ENCODE data around the gene REX1BD.

Gene REX1BD

GRCh38 chr19:18610556-18611326 lies 22.1 kb downstream of the REX1BD start:
- no peak for TF ChIP-seq ZNF274 (IDR thresholded peaks at IDR 0.05; ENCODE audit: low read depth, low read length)
- no peak overlapping the region for H3K4me3 ChIP-seq (ENCODE audit: low read length)

DNA sequence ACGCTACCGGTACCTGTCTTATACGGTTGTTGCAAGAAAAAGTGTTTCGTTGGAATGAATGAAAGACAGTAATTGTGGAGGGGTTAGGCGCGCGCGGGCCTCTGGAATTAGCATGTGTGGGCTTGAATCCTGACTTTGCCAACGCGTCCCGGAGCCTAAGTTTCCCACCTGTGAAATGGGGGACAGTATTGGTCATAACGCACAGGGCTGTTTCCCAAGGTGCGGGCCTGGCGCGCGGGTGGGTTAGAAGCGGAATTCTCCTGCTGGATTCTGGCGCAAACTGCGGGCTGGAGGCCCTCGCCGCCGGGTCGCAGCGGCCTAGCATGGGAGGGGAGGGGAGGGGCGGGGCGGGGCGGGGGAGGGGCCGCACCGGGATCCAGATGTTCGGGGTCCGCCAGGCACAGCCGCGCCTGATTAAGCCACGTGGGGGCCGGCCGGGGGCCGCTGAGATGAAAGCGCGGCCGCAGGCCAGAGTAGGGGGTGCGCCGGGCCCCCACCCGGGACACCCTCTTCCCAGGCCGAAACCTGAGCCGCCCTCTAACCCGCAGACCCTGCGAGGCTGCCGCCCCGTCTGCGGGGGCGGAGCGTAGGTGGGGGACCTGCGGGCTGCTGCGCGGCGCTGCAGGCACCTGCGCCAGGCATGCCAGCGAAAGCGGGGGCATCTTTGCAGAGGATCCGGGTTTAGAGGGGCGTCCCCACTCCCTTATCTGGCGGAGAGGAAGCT lies 22.9 kb downstream of the REX1BD start:
- H3K4me3 ChIP-seq (ENCODE audit: low read length): no peak overlapping the region
- no peak for TF ChIP-seq ZNF274 (IDR thresholded peaks at IDR 0.05; ENCODE audit: low read depth, low read length)

- H3K4me3 ChIP-seq (ENCODE audit: low read length): no peak overlapping the region
- TF ChIP-seq ZNF274 (IDR thresholded peaks at IDR 0.05; ENCODE audit: low read depth, low read length): no peak
Observed at GRCh38 chr19:18612051-18612771, 23.6 kb downstream of the REX1BD start.

DNA sequence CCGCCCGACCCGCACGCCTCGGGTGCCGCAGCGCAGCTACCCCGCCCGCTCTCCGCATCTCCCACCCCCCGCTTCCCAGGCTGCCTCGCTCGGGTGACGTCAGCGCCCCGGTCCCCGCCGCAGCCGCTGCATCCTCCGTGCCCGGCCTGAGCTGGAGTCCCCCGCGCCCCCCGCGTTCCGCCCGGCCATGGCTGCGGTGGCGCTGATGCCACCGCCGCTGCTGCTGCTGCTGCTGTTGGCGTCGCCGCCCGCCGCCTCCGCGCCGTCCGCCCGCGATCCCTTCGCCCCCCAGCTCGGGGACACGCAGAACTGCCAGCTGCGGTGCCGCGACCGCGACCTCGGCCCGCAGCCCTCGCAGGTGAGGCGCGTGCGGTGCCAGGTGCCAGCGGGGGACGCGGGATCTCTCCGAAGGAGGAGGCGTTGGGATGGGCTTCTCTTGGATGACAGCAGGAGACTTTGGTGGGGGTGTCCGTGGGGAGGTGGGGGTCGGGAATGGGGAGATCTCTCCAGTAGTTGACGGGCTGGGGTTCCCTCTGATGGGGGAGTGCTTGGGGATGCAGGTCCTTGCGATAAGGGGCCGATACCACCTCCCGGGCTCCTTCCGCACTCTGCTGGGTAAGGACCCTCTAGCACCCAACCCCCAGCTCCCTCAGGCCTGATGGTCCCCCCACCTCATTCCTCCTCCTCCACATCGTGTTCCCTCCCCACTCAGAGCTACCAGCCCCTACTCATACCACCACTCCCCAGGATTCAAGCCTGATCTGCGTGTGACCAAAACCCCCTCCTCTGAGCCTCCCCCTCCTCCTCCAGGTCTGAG lies 24.4 kb downstream of the REX1BD start, which contains the start of gene TMEM59L:
TMEM59L (plus strand) TSS at position 99 of the 817 bp plus-strand sequence; CDS start at position 188, 89 bp downstream.
- H3K4me3 ChIP-seq (ENCODE audit: low read length): no peak within 1 kb of the TSS
- no peak for TF ChIP-seq ZNF274 (IDR thresholded peaks at IDR 0.05; ENCODE audit: low read depth, low read length)

DNA sequence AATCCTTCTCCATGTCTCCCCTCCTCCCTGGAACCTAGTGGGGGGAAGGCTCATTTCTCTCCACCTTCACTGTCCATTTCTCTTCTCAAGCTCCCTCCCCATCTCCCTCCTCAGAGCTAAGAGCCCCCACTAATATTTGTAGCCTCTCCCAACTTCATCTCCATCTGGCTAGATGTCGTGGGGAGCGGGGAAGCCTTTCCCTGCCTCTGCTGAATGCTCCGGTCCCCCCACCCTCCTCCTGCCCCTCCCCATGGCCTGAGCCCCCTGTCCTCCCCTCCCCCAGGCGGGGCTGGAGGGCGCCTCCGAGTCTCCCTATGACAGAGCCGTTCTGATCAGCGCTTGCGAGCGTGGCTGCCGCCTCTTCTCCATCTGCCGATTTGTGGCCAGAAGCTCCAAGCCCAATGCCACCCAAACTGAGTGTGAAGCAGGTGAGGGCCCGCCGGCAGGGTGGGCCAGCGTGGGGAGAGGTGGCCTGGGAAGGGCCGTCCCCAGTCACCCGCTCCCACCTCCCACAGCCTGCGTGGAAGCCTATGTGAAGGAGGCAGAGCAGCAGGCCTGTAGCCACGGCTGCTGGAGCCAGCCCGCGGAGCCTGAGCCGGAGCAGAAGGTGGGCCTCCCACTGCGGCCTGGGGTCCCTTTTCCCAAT lies 25.1 kb downstream of the REX1BD start:
- no peak for TF ChIP-seq ZNF274 (IDR thresholded peaks at IDR 0.05; ENCODE audit: low read depth, low read length)
- no peak overlapping the region for H3K4me3 ChIP-seq (ENCODE audit: low read length)

DNA sequence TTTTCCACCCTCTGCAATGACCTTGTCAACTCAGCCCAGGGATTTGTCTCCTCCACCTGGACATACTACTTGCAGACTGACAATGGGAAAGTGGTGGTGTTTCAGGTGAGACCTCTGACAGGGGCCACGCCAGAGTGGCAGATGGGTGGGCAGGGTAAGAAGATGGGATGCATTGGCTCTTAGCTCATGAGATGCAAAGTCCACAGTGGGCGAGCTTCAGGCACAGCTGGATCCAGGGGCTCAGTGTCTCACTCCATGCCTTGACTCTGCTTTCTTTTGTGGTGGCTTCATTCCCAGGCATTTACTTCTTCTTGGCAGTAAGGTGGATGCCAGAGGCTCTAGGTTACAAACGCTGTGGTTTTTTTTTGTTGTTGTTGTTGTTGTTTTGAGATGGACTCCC lies 27.4 kb downstream of the REX1BD start:
- TF ChIP-seq ZNF274 (IDR thresholded peaks at IDR 0.05; ENCODE audit: low read depth, low read length): no peak
- H3K4me3 ChIP-seq (ENCODE audit: low read length): no peak overlapping the region

GRCh38 chr19:18617562-18617961 lies 29.0 kb downstream of the REX1BD start:
- no peak for TF ChIP-seq ZNF274 (IDR thresholded peaks at IDR 0.05; ENCODE audit: low read depth, low read length)
- H3K4me3 ChIP-seq (ENCODE audit: low read length): no peak overlapping the region

- no peak overlapping the region for H3K4me3 ChIP-seq (ENCODE audit: low read length)
- no peak for TF ChIP-seq ZNF274 (IDR thresholded peaks at IDR 0.05; ENCODE audit: low read depth, low read length)
Observed at GRCh38 chr19:18618236-18618635, 29.6 kb downstream of the REX1BD start.

GRCh38 chr19:18620311-18620710 lies 31.7 kb downstream of the REX1BD start:
- no peak overlapping the region for H3K4me3 ChIP-seq (ENCODE audit: low read length)
- no peak for TF ChIP-seq ZNF274 (IDR thresholded peaks at IDR 0.05; ENCODE audit: low read depth, low read length)

- H3K4me3 ChIP-seq (ENCODE audit: low read length): no peak overlapping the region
- TF ChIP-seq ZNF274 (IDR thresholded peaks at IDR 0.05; ENCODE audit: low read depth, low read length): no peak
Observed at GRCh38 chr19:18620902-18621301, 32.3 kb downstream of the REX1BD start.

- no peak overlapping the region for H3K4me3 ChIP-seq (ENCODE audit: low read length)
- no peak for TF ChIP-seq ZNF274 (IDR thresholded peaks at IDR 0.05; ENCODE audit: low read depth, low read length)
Observed at GRCh38 chr19:18626906-18627305, 38.3 kb downstream of the REX1BD start.

GRCh38 chr19:18629166-18630088 lies 40.8 kb downstream of the REX1BD start:
- no peak overlapping the region for H3K4me3 ChIP-seq (ENCODE audit: low read length)
- TF ChIP-seq ZNF274 (IDR thresholded peaks at IDR 0.05; ENCODE audit: low read depth, low read length): no peak
